H9 (cell line): Measurements from ENCODE around the gene RTL5. TPM values are rescaled to one million over a fixed set of nuclear protein-coding genes. Genes with fewer than 3 reads are reported as not detected.

Experiments used
- DNase-seq: peaks from one replicate; pipeline ENCODE4 v3.0.0-alpha.2; 2017
- H2AFZ ChIP-seq: one replicate; pipeline ENCODE4 v1.6.1; 2013; ENCODE audit warnings: mild to moderate bottlenecking, low read length, control low read depth, moderate library complexity
- H2AK5ac ChIP-seq: 2 replicates; pipeline ENCODE4 v1.6.1; 2013; ENCODE audit warnings: low read length, control low read depth, mixed read lengths; ENCODE audit not compliant: insufficient read length
- H2BK120ac ChIP-seq: one replicate; pipeline ENCODE4 v1.6.1; 2013; ENCODE audit warnings: low read depth, mild to moderate bottlenecking, low read length, control low read depth, inconsistent platforms; ENCODE audit not compliant: poor library complexity, severe bottlenecking
- H2BK12ac ChIP-seq: 2 replicates; pipeline ENCODE4 v1.6.1; 2013; ENCODE audit warnings: low read length, control low read depth, mixed read lengths, low read depth; ENCODE audit not compliant: insufficient read length
- H2BK15ac ChIP-seq: 2 replicates; pipeline ENCODE4 v1.6.1; 2013; ENCODE audit warnings: low read depth, low read length, control low read depth
- H2BK20ac ChIP-seq: one replicate; pipeline ENCODE4 v1.6.1; 2013; ENCODE audit warnings: low read depth, mild to moderate bottlenecking, low read length, control low read depth, inconsistent platforms; ENCODE audit not compliant: poor library complexity, severe bottlenecking
- H2BK5ac ChIP-seq: 2 replicates; pipeline ENCODE4 v1.6.1; 2013; ENCODE audit warnings: low read length, control low read depth, mixed read lengths; ENCODE audit not compliant: insufficient read length
- H3K14ac ChIP-seq: 2 replicates; pipeline ENCODE4 v1.6.1; 2013; ENCODE audit warnings: low read length, control low read depth; ENCODE audit not compliant: insufficient read depth
- H3K18ac ChIP-seq: 2 replicates; pipeline ENCODE4 v1.6.1; 2013; ENCODE audit warnings: low read depth, mild to moderate bottlenecking, mixed read lengths, low read length, control low read depth; ENCODE audit not compliant: insufficient read length
- H3K23ac ChIP-seq: 2 replicates; pipeline ENCODE4 v1.6.1; 2013; ENCODE audit warnings: low read length, control low read depth, mixed read lengths, low read depth; ENCODE audit not compliant: insufficient read length
- H3K23me2 ChIP-seq: 2 replicates; pipeline ENCODE4 v1.6.1; 2013; ENCODE audit warnings: low read depth, mild to moderate bottlenecking, mixed read lengths, low read length, control low read depth; ENCODE audit not compliant: insufficient read length, poor library complexity, severe bottlenecking
- H3K27ac ChIP-seq: 2 replicates; pipeline ENCODE4 v1.5.1; 2013; ENCODE audit warnings: low read length, control low read depth, mixed read lengths, low read depth; ENCODE audit not compliant: insufficient read length
- H3K27me3 ChIP-seq: 2 replicates; pipeline ENCODE4 v1.6.1; 2013; ENCODE audit warnings: low read length, control low read depth, inconsistent platforms; ENCODE audit not compliant: insufficient read depth
- H3K4ac ChIP-seq: 2 replicates; pipeline ENCODE4 v1.6.1; 2013; ENCODE audit warnings: low read depth, mild to moderate bottlenecking, control low read depth, inconsistent platforms, low read length, moderate library complexity
- H3K4me1 ChIP-seq: 2 replicates; pipeline ENCODE4 v1.6.1; 2013; ENCODE audit warnings: low read length, control low read depth, inconsistent platforms; ENCODE audit not compliant: insufficient read depth
- H3K4me2 ChIP-seq: 2 replicates; pipeline ENCODE4 v1.6.1; 2013; ENCODE audit warnings: low read length, control low read depth, mixed read lengths; ENCODE audit not compliant: insufficient read length, insufficient read depth
- H3K56ac ChIP-seq: 2 replicates; pipeline ENCODE4 v1.6.1; 2013; ENCODE audit warnings: low read depth, mild to moderate bottlenecking, mixed read lengths, low read length, control low read depth; ENCODE audit not compliant: insufficient read length
- H3K79me1 ChIP-seq: 2 replicates; pipeline ENCODE4 v1.6.1; 2013; ENCODE audit warnings: low read depth, mild to moderate bottlenecking, moderate library complexity, low read length, control low read depth, inconsistent platforms; ENCODE audit not compliant: insufficient read depth, poor library complexity, severe bottlenecking
- H3K79me2 ChIP-seq: 2 replicates; pipeline ENCODE4 v1.6.1; 2013; ENCODE audit warnings: low read length, control low read depth, inconsistent platforms; ENCODE audit not compliant: insufficient read depth
- H3K9ac ChIP-seq: 2 replicates; pipeline ENCODE4 v1.6.1; 2013; ENCODE audit warnings: low read length, control low read depth, mixed read lengths; ENCODE audit not compliant: insufficient read length; ENCODE audit errors: extremely low read depth
- H3K9me3 ChIP-seq: one replicate; pipeline ENCODE4 v1.6.1; 2013; ENCODE audit warnings: low read depth, low read length, inconsistent platforms; ENCODE audit not compliant: control insufficient read depth
- H3T11ph ChIP-seq: one replicate; pipeline ENCODE4 v1.6.1; 2013; ENCODE audit warnings: mild to moderate bottlenecking, low read length, control low read depth, inconsistent platforms
- H4K20me1 ChIP-seq: one replicate; pipeline ENCODE4 v1.6.1; 2013; ENCODE audit not compliant: control insufficient read depth, insufficient read length, insufficient read depth
- H4K5ac ChIP-seq: 2 replicates; pipeline ENCODE4 v1.6.1; 2013; ENCODE audit warnings: low read depth, mild to moderate bottlenecking, mixed read lengths, low read length, control low read depth; ENCODE audit not compliant: insufficient read length
- H4K8ac ChIP-seq: replicated peaks from 2 replicates; pipeline ENCODE4 v1.6.1; 2013; ENCODE audit warnings: low read length, control low read depth, mixed read lengths, low read depth; ENCODE audit not compliant: insufficient read length
- H4K91ac ChIP-seq: 2 replicates; pipeline ENCODE4 v1.6.1; 2013; ENCODE audit warnings: low read depth, mild to moderate bottlenecking, moderate library complexity, mixed read lengths, low read length, control low read depth; ENCODE audit not compliant: insufficient read length
- H3K27ac Mint-ChIP-seq, 3 experiments: 2 replicates in 2 of 3; 3 replicates in 1 of 3; pipeline ENCODE4 v1.8.0; 2020 to 2021; ENCODE audit warnings: mixed read lengths in 3 of 3, mild to moderate bottlenecking in 1 of 3, moderate library complexity in 1 of 3
- H3K27me3 Mint-ChIP-seq: 2 replicates; pipeline ENCODE4 v1.8.0; 2021; ENCODE audit warnings: low read depth, mild to moderate bottlenecking, moderate library complexity, mixed read lengths
- H3K36me3 Mint-ChIP-seq, 3 experiments: 2 replicates in 2 of 3; 3 replicates in 1 of 3; pipeline ENCODE4 v1.8.0; 2020 to 2021; ENCODE audit warnings: low read depth in 3 of 3, mixed read lengths in 3 of 3; ENCODE audit not compliant: insufficient read depth in 1 of 3
- H3K4me1 Mint-ChIP-seq, 2 experiments: 2 replicates each; pipeline ENCODE4 v1.8.0; 2020; ENCODE audit warnings: mixed read lengths in 2 of 2
- H3K4me3 Mint-ChIP-seq, 2 experiments: 2 replicates in 1 of 2; 3 replicates in 1 of 2; pipeline ENCODE4 v1.8.0; 2020 to 2021; ENCODE audit warnings: mild to moderate bottlenecking in 2 of 2, mixed read lengths in 2 of 2, moderate library complexity in 1 of 2
- H3K9me3 Mint-ChIP-seq, 2 experiments: 2 replicates in 1 of 2; 3 replicates in 1 of 2; pipeline ENCODE4 v1.8.0; 2020; ENCODE audit warnings: mild to moderate bottlenecking in 2 of 2, mixed read lengths in 2 of 2, moderate library complexity in 1 of 2
- CTCF ChIP-seq: fragments of 200-600 bp; sonication (generic); conservative IDR thresholded peaks from 3 replicates; pipeline ENCODE4 v1.8.0; 2021; ENCODE audit warnings: antibody characterized with exemption, mild to moderate bottlenecking
- WGBS: extraction: QIAGEN DNeasy Blood & Tissue Kit; methylation state at CpG from one replicate; pipeline ENCODE4 v1.1.7; 2013; ENCODE audit warnings: missing lambda C conversion rate, low lambda C conversion rate, mixed read lengths; ENCODE audit not compliant: insufficient read length; ENCODE audit errors: extremely low coverage; 5-methylcytosine and 5-hydroxymethylcytosine counted together
- total RNA-seq: library from RNA; stranded (reverse); gene quantifications from 2 replicates; pipeline ENCODE4 v1.2.1, GENCODE V29; 2021

Gene RTL5
- total RNA-seq, 1 experiment from 2014 or later = 1.2 TPM

GRCh38 chrX:72125331-72126047 is 6.2 kb downstream of the RTL5 start:
- no peak for DNase-seq
- peaks cover 13 to 16% (median 14%) of the 10 kb centered on the region in 3 experiments; a peak in 6 of 7 replicates for H3K36me3 Mint-ChIP-seq
- peaks cover 13% of the 10 kb centered on the region; the same call in 1 of the 2 replicates for H3K27me3 ChIP-seq
- H3T11ph ChIP-seq = no peak overlapping the region
- peaks cover 77 to 78% of the 10 kb centered on the region in 2 experiments for H3K9me3 Mint-ChIP-seq
- H2BK12ac ChIP-seq = no peak overlapping the region
- no peak overlapping the region for H3K56ac ChIP-seq
- no peak overlapping the region for H2BK15ac ChIP-seq
- H3K4me2 ChIP-seq = no peak overlapping the region
- no peak overlapping the region for H4K8ac ChIP-seq
- TF ChIP-seq CTCF = no peak
- no peaks in the 10 kb centered on the region for H4K20me1 ChIP-seq
- no peak overlapping the region for H3K18ac ChIP-seq
- no peak overlapping the region for H2BK5ac ChIP-seq
- no peak overlapping the region for H3K27ac Mint-ChIP-seq
- no peak overlapping the region for H2BK120ac ChIP-seq
- no peaks in the 10 kb centered on the region for H3K23me2 ChIP-seq
- H3K4me3 Mint-ChIP-seq = no peak overlapping the region
- no peak overlapping the region for H4K91ac ChIP-seq
- H3K9me3 ChIP-seq = peaks cover 34% of the 10 kb centered on the region
- no peak overlapping the region for H2BK20ac ChIP-seq
- H3K27ac ChIP-seq = no peak overlapping the region
- H3K4ac ChIP-seq = no peak overlapping the region
- no CpG with 5 or more reads among the region's 6 CpGs for WGBS
- peaks cover 34% of the 10 kb centered on the region in 2 experiments for H3K4me1 Mint-ChIP-seq
- H3K9ac ChIP-seq = no peak overlapping the region
- no peak overlapping the region for H3K14ac ChIP-seq
- no peak overlapping the region for H4K5ac ChIP-seq
- H3K4me1 ChIP-seq = peaks cover 4% of the 10 kb centered on the region; the same call in 1 of the 2 replicates
- H2AFZ ChIP-seq = no peak overlapping the region
- peaks cover 34% of the 10 kb centered on the region for H3K27me3 Mint-ChIP-seq
- no peaks in the 10 kb centered on the region for H3K79me2 ChIP-seq
- no peaks in the 10 kb centered on the region for H3K79me1 ChIP-seq
- H2AK5ac ChIP-seq = no peak overlapping the region
- no peak overlapping the region for H3K23ac ChIP-seq
